Measurements from ENCODE around the gene RNU4-1.

Gene RNU4-1

DNA sequence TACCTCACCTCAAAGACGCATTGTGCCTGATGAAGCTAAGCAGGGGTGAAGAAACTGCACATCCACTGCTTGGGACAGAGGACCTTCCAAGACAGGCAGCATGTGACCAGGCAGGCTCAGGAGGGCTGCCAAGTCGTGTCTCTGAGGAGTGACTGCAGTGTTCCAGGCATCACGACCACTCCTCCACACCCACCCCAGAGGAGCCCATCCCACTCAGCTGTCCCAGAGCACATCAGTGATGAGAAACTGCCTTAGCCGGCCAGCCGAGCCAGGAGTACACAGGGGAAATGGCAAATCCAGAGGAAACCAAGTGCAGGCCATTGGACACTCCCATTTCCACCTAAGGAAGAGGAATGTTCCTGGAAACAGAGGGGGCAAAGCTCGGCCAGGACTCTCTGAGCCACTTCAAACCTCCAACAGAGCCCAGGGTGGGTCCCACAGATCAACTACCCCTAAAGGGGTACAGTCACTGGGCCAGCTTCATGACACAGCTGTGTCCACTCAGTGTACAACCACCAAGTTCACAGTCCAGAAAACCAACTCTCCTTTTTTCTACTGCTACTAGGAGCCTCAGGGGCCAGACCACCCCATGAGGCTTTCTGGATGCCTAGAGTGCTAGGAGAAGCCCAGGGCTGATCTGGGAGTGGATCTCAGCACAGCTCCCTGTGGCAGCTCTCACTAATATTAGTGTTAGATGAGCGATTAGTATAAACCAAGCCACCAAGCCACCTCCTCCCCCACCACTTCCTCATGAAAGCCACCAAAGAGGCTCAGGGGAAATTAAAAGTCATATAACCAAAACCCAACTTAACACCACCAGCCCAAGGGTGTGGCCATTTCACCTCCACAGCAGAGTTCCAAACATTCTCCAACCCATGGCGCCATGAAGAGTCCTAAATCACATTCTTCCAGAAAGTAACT, 42.9 kb downstream of the RNU4-1 start:
- ATAC-seq (ENCODE audit: insufficient read depth, low read depth), result no peak

DNA sequence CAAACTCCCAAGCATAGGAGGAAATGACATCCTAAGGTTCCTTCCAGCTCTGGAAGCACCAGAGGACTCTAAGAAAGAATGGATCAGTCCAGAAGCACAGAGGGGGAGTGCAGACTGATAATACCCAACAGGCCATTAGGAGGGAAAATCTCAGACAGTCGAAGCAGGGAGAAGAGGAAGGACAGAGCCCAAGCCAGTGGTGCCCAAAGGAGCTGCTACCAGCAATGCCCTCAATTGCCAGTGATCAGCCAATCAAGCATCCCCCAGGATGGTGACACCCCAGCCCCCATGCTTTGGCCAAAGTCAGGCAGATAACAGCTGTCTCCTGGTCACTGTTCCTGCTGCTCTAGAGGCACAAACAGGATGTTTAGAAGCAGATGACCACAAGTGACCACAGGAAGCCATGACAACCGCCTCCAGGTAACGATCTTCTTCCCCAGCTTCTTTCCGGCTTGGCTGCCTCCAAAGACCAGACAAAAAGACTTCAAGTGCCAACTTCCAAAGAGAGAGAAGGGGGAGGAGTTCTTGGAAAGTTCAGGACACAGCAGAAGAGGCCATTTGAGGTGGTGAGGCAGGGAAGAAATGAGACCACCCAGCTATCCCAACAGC, 43.7 kb downstream of the RNU4-1 start:
- Histone ChIP-seq H3K79me2 (ENCODE audit: insufficient read depth, low read length) (no peaks in the 10 kb centered on the region), H3K9ac (ENCODE audit: low read depth, low read length) (no peak overlapping the region), H3K4me2 (ENCODE audit: insufficient read depth, low read length) (no peak overlapping the region), H3K4me3 (ENCODE audit: low read depth in 1 of 2, low read length in 2 of 2) (no peak overlapping the region), H3K4me1 (ENCODE audit: insufficient read depth, low read length) (peaks cover 17% of the 10 kb centered on the region), H3K27ac (ENCODE audit: low read length) (no peak overlapping the region), H3K36me3 (ENCODE audit: insufficient read depth, low read length) (no peaks in the 10 kb centered on the region), H3K27me3 (ENCODE audit: insufficient read depth, low read length, poor library complexity) (no peaks in the 10 kb centered on the region), H2AFZ (ENCODE audit: low read depth, low read length) (no peak overlapping the region), H3K9me3 (ENCODE audit: insufficient read depth, low read length, severe bottlenecking) (no peaks in the 10 kb centered on the region), H4K20me1 (ENCODE audit: insufficient read depth, low read length) (peaks cover 25% of the 10 kb centered on the region)
- no peak for ATAC-seq (ENCODE audit: insufficient read depth, low read depth)
- TF ChIP-seq, protein P1, sequence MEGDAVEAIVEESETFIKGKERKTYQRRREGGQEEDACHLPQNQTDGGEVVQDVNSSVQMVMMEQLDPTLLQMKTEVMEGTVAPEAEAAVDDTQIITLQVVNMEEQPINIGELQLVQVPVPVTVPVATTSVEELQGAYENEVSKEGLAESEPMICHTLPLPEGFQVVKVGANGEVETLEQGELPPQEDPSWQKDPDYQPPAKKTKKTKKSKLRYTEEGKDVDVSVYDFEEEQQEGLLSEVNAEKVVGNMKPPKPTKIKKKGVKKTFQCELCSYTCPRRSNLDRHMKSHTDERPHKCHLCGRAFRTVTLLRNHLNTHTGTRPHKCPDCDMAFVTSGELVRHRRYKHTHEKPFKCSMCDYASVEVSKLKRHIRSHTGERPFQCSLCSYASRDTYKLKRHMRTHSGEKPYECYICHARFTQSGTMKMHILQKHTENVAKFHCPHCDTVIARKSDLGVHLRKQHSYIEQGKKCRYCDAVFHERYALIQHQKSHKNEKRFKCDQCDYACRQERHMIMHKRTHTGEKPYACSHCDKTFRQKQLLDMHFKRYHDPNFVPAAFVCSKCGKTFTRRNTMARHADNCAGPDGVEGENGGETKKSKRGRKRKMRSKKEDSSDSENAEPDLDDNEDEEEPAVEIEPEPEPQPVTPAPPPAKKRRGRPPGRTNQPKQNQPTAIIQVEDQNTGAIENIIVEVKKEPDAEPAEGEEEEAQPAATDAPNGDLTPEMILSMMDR (IDR thresholded peaks at IDR 0.05; ENCODE audit: borderline replicate concordance, extremely low read depth, low read length, poor library complexity, severe bottlenecking), result no peak
- no peak for TF ChIP-seq EZH2 (IDR thresholded peaks at IDR 0.05; ENCODE audit: borderline replicate concordance, low read depth, low read length, severe bottlenecking)
- DNase-seq, result no peak

More for the DNA sequence above, 42.9 kb downstream of the RNU4-1 start:
- no peaks in the 10 kb centered on the region for H3K79me2 ChIP-seq (ENCODE audit: insufficient read depth, low read length)
- TF ChIP-seq EZH2 (IDR thresholded peaks at IDR 0.05; ENCODE audit: borderline replicate concordance, low read depth, low read length, severe bottlenecking), result no peak
- TF ChIP-seq, protein P1 (IDR thresholded peaks at IDR 0.05; ENCODE audit: borderline replicate concordance, extremely low read depth, low read length, poor library complexity, severe bottlenecking), result no peak
- no peak overlapping the region for H3K27ac ChIP-seq (ENCODE audit: low read length)
- H3K4me1 ChIP-seq (ENCODE audit: insufficient read depth, low read length), result peaks cover 17% of the 10 kb centered on the region
- H3K4me3 ChIP-seq (ENCODE audit: low read depth in 1 of 2, low read length in 2 of 2), result no peak overlapping the region
- H3K27me3 ChIP-seq (ENCODE audit: insufficient read depth, low read length, poor library complexity), result no peaks in the 10 kb centered on the region
- no peak overlapping the region for H2AFZ ChIP-seq (ENCODE audit: low read depth, low read length)
- peaks cover 25% of the 10 kb centered on the region for H4K20me1 ChIP-seq (ENCODE audit: insufficient read depth, low read length)
- no peak overlapping the region for H3K4me2 ChIP-seq (ENCODE audit: insufficient read depth, low read length)
- no peak overlapping the region for H3K9ac ChIP-seq (ENCODE audit: low read depth, low read length)
- no peaks in the 10 kb centered on the region for H3K36me3 ChIP-seq (ENCODE audit: insufficient read depth, low read length)
- no peak for DNase-seq
- no peaks in the 10 kb centered on the region for H3K9me3 ChIP-seq (ENCODE audit: insufficient read depth, low read length, severe bottlenecking)

DNA sequence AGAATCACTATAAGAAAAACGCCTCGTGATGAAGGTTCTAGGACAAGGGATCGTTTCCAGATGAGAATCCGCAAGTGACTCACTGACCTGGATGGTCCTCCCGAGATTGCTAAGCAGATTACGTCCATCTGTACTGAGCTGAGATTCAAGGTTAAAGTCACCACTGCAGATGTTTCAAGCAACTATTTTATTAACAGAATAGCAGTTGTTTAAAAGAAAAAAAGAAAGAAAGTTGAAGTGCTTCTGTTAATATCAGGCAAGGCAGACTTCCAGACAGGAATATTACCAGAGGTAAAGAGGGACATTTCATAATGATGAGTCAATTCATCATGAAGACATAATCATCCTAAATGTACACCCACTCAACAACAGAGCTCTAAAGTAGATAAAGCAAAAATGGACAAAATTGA, 45.4 kb downstream of the RNU4-1 start:
- H3K9me3 ChIP-seq (ENCODE audit: insufficient read depth, low read length, severe bottlenecking), result no peaks in the 10 kb centered on the region
- TF ChIP-seq EZH2 (IDR thresholded peaks at IDR 0.05; ENCODE audit: borderline replicate concordance, low read depth, low read length, severe bottlenecking), result no peak
- TF ChIP-seq, protein P1 (IDR thresholded peaks at IDR 0.05; ENCODE audit: borderline replicate concordance, extremely low read depth, low read length, poor library complexity, severe bottlenecking), result no peak
- DNase-seq (no peak), ATAC-seq (ENCODE audit: insufficient read depth, low read depth) (no peak)
- peaks cover 14% of the 10 kb centered on the region for H3K4me1 ChIP-seq (ENCODE audit: insufficient read depth, low read length)
- H2AFZ ChIP-seq (ENCODE audit: low read depth, low read length), result no peak overlapping the region
- H3K27ac ChIP-seq (ENCODE audit: low read length), result no peak overlapping the region
- H3K4me2 ChIP-seq (ENCODE audit: insufficient read depth, low read length), result no peak overlapping the region
- no peak overlapping the region for H3K4me3 ChIP-seq (ENCODE audit: low read depth in 1 of 2, low read length in 2 of 2)
- H3K27me3 ChIP-seq (ENCODE audit: insufficient read depth, low read length, poor library complexity), result no peaks in the 10 kb centered on the region
- H3K36me3 ChIP-seq (ENCODE audit: insufficient read depth, low read length), result no peaks in the 10 kb centered on the region
- no peak overlapping the region for H3K9ac ChIP-seq (ENCODE audit: low read depth, low read length)
- H4K20me1 ChIP-seq (ENCODE audit: insufficient read depth, low read length), result peaks cover 25% of the 10 kb centered on the region
- no peaks in the 10 kb centered on the region for H3K79me2 ChIP-seq (ENCODE audit: insufficient read depth, low read length)
